ENCODE data around the gene POLD4. TPM values are rescaled to one million over a fixed set of nuclear protein-coding genes. Genes with fewer than 3 reads are reported as not detected.
A peak's percentile ranks its signal among the peaks of the same experiment; 100 is the strongest.

Gene POLD4
- total RNA-seq, 1 donor from 2014 or later = 19.8 TPM

- peaks cover 22% of the 10 kb centered on the region for H3K4me1 Mint-ChIP-seq (ENCODE audit: low read depth)
- peak overlapping the region; percentile 94 for H3K27ac Mint-ChIP-seq
- no peak for DNase-seq (ENCODE audit: low spot score, unreplicated experiment)
- TF ChIP-seq CTCF (IDR thresholded peaks at IDR 0.05; ENCODE audit: unreplicated experiment) = no peak
- peaks cover 4% of the 10 kb centered on the region for H3K27me3 Mint-ChIP-seq
- peak overlapping the region; percentile 90 for H3K4me3 Mint-ChIP-seq (ENCODE audit: low read depth)
- no peaks in the 10 kb centered on the region for H3K9me3 Mint-ChIP-seq (ENCODE audit: low read depth)
- H3K36me3 Mint-ChIP-seq (ENCODE audit: insufficient read depth) = no peaks in the 10 kb centered on the region
Measured at GRCh38 chr11:67354075-67355022, 1.0 kb upstream of the POLD4 start.

GRCh38 chr11:67352546-67353316 is 615 bp downstream of the POLD4 start:
- no peaks in the 10 kb centered on the region for H3K9me3 Mint-ChIP-seq (ENCODE audit: low read depth)
- H3K4me1 Mint-ChIP-seq (ENCODE audit: low read depth) = peaks cover 32% of the 10 kb centered on the region
- peak overlapping the region; percentile 90 for H3K4me3 Mint-ChIP-seq (ENCODE audit: low read depth)
- DNase-seq (ENCODE audit: low spot score, unreplicated experiment) = no peak
- no peak for TF ChIP-seq CTCF (IDR thresholded peaks at IDR 0.05; ENCODE audit: unreplicated experiment)
- no peaks in the 10 kb centered on the region for H3K36me3 Mint-ChIP-seq (ENCODE audit: insufficient read depth)
- peak overlapping the region; percentile 97 for H3K27ac Mint-ChIP-seq
- no peaks in the 10 kb centered on the region for H3K27me3 Mint-ChIP-seq

- Mint-ChIP-seq H3K27ac (peak overlapping the region; percentile 16), H3K4me3 (ENCODE audit: low read depth) (peak overlapping the region; percentile 54), H3K4me1 (ENCODE audit: low read depth) (peaks cover 28% of the 10 kb centered on the region), H3K27me3 (no peaks in the 10 kb centered on the region), H3K9me3 (ENCODE audit: low read depth) (no peaks in the 10 kb centered on the region), H3K36me3 (ENCODE audit: insufficient read depth) (no peaks in the 10 kb centered on the region)
- TF ChIP-seq CTCF (IDR thresholded peaks at IDR 0.05; ENCODE audit: unreplicated experiment) = peak; percentile 91
- no peak for DNase-seq (ENCODE audit: low spot score, unreplicated experiment)
Measured at GRCh38 chr11:67351275-67352005, 1.9 kb downstream of the POLD4 start.

- TF ChIP-seq CTCF (IDR thresholded peaks at IDR 0.05; ENCODE audit: unreplicated experiment) = no peak
- no peak overlapping the region for H3K27ac Mint-ChIP-seq
- H3K4me1 Mint-ChIP-seq (ENCODE audit: low read depth) = peaks cover 35% of the 10 kb centered on the region
- no peaks in the 10 kb centered on the region for H3K9me3 Mint-ChIP-seq (ENCODE audit: low read depth)
- H3K27me3 Mint-ChIP-seq = no peaks in the 10 kb centered on the region
- H3K36me3 Mint-ChIP-seq (ENCODE audit: insufficient read depth) = no peaks in the 10 kb centered on the region
- H3K4me3 Mint-ChIP-seq (ENCODE audit: low read depth) = no peak overlapping the region
- no peak for DNase-seq (ENCODE audit: low spot score, unreplicated experiment)
Measured at GRCh38 chr11:67349928-67350465, 3.3 kb downstream of the POLD4 start.

Data from progenitor cell of endocrine pancreas (in vitro differentiated cells).